Non-pigmented ciliary epithelial cell (primary cell): ENCODE measurements around the gene EEFSEC.

Experiments
- DNase-seq: peaks from one replicate; pipeline ENCODE4 v3.0.0-alpha.2; 2010; ENCODE audit warnings: low read depth

Gene EEFSEC

GRCh38 chr3:128353361-128353965, 200.2 kb downstream of the EEFSEC start:
- DNase-seq = no peak

- no peak for DNase-seq
These were observed 200.9 kb downstream of the EEFSEC start for GRCh38 chr3:128353991-128354687.

- DNase-seq = no peak
These were observed 201.7 kb downstream of the EEFSEC start for GRCh38 chr3:128354788-128355542.

- DNase-seq = no peak
These were observed 202.2 kb downstream of the EEFSEC start for GRCh38 chr3:128355543-128355919.

DNA sequence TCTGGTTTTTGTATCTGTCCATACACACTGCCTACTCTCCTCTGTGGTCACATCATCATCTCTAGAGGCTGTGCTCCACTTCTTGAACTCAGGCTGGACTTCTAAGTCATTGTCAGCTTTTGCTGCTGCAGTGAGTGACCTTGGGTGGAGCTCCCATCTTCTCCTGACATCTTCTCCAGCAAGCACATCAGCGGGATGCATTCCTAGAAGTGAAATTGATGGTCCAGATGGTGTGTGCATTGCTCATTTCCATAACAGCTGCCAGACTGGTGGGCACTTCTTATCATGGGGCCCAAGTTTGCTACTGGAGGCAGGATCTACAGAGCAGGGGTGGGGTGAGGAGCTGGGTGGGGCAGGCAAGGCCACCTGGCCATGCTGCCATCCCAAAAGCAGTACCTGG, 203.5 kb downstream of the EEFSEC start:
- no peak for DNase-seq

GRCh38 chr3:128357538-128357937, 204.3 kb downstream of the EEFSEC start:
- DNase-seq = no peak

- no peak for DNase-seq
These were observed 205.0 kb downstream of the EEFSEC start for GRCh38 chr3:128358156-128358895.

- no peak for DNase-seq
These were observed 205.9 kb downstream of the EEFSEC start for GRCh38 chr3:128359060-128359664.

DNA sequence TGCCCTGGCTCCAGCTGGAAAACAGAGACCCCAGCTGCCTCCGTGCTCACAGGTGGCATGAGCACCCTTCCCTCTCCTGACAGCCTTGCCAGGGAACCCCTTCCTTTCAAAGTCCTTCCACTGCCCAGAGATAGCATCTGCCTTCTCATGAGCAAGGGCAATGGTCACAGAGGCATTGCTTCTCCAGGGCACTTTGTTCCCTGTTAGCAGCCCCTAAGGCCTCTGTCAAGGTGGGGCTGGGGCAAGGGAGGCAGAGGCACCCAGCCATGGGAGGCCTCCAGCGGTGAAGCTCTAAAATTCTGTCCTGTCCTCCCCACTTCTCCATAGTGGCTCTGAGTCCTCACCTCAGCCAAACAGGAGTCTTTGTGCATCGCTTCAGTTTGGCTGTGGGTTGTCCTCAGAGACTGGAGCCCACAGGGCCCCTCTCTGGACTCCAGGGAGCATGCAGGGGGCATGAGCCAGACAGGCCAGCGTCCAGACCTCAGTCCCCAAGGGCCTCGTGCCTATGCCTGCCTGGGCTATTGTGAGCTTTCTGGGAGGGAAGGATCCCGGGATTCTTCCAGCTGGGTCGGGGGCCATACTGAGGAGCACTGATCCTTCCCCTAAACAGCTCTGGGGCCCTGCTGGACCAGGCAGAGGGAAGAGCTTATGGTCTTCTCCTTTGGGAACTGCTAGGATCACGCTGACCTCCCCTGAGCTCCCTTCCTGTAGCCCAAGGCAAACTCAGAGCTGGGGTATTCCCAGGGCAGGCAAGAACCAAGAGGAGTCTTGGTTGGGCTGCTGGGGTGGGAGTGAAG, 206.8 kb downstream of the EEFSEC start:
- no peak for DNase-seq

GRCh38 chr3:128360705-128361271, 207.5 kb downstream of the EEFSEC start:
- DNase-seq = no peak

DNA sequence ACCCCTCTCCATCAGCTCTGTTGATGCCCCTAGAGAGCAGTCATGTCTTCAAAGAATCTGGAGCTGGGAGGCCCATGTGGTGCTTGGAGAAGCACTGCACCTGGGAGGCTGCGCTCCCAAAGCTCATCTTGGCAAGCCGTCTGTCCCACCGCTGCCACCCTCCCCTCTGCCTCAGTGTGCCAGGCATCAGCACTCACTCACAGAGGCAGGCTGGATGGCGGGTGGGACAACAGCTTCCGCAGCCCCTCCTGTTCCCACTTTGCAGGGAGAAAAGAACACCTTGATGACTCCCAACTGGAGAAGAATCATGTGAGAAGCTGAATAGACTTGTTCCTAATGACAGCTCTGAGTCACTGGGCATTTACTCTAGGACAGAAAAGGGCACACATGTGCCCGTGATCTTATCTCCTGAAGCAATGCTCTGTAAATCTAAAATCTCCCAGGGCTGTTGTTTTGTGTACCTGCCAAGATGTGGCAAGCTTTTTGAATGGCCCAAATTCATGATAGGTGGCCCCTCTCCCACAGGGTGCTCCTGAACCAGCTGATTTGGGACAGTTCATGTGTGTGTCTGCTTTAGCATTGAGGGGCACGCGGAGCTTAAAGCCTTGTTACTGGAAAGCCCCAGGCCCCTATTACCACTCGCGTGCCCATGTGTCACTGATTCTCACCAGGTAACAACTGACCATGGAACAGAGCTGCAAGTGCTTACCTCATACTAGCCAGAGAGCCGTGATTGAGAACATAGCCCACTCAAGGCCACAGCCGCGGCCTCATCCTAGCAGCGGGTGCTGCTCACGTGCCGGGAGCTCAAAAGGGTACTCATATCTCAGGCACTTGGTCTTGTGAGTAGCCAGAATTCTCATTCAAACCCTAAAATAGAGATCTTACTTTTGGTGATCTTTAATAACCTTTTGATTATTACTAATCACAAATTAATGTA, 209.0 kb downstream of the EEFSEC start:
- no peak for DNase-seq

GRCh38 chr3:128364291-128364690, 211.0 kb downstream of the EEFSEC start:
- no peak for DNase-seq

GRCh38 chr3:128364808-128365360, 211.6 kb downstream of the EEFSEC start:
- no peak for DNase-seq

DNA sequence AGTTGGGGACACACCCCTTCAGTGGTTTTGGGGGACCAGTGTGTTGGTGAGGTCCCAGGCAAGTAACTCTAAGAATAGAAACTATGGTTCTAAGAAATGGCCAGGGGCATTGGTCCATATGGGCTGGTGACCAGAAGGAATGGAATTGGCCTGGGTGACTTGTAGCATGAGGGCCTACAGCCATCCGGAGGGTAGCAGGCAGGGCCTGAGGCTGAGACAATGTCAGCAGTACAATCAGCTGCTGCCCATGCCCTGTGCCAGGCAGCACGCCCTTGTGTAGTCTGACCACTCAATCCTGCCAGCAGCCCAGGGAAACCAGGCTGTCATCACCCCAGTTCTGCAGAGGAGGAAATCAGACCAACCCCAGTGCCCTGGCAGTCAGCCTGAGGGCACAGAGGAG, 212.9 kb downstream of the EEFSEC start:
- DNase-seq = no peak

GRCh38 chr3:128366652-128367051, 213.4 kb downstream of the EEFSEC start:
- no peak for DNase-seq

- DNase-seq = no peak
These were observed 213.9 kb downstream of the EEFSEC start for GRCh38 chr3:128367221-128367620.

DNA sequence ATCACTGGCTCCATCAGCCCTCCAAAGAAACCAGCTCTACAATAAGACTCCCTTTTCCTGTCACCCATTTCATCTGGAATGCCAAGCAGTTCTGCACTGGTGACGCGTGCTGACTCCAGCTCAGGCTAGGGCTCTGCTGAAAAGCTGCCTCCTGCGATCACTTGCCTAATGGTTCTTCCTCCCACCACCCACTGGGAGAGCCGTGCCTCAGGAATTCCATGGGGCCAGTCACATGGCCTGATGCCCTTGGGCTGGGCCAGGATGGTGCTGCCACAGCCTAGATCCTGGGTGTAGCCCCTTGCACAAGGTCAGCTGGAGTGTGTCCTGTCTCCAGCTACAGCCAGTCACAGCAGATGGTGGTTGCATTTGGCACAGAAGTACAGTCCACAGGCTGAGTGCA, 214.5 kb downstream of the EEFSEC start:
- no peak for DNase-seq

DNA sequence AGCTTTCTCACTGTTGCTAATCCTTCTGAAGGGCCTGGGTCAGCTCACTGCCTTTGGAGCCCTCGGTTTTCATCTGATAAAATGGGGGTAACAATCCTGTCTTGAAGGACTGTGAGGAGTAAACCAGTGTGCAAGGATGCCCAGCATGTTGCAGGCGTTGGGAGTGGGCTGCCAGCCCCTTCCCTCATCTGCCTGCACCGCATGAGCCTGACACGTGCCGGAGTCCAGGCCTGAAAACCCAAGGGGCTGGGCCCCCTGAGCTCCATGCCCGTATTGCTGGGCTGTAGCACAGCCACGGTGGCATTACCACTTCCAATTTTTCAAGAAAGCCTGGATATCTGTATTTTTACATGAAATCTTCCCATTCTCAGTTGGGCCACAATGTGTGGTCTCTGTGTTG, 215.3 kb downstream of the EEFSEC start:
- no peak for DNase-seq

DNA sequence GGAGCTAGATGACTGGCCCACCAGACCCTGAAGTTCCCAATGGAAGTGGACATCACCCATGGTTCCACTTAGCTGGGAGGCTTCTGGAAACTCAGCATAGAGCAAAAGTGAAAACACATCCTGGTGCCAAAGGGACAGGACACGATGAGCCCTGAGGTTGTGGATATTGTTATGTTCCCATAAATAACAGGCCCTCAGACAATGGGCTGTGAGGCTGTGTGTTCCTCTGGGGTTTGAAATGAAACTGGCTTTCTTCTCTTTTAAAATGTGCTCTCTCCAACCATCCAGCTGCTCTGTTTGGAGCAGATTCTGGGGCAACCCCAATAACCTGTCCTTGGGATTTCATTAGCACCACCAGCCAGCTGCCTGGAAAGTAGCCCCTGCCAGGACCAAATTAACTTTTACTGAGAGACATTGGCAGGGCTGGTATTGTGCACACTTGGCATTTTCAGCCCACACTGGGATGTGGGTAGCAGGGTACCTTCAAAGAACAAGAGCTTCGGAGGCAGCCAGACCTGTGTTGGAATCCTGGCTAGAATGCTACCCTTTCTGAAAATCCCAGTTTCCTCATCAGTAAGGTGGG, 215.9 kb downstream of the EEFSEC start:
- no peak for DNase-seq
